Measurements from ENCODE around the gene CEL.

DNA sequence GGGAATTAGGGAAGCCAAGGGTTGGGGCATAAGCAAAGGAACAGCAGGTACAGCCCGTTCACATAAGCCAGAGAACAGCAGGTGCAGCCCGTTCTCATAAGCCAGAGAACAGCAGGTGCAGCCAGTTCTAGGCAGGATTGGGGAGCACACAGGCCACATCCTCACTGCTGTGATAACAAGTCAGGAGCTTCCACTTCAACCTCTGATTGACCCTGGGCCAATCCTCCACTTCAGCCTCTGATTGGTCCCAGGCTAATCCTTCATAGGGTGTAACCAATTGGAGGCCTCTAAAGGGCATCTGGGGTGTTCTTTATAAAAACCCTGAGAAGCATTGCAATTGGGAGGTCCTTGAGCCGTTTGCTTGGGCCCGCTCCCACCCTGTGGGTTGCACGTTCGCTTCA is 27.5 kb downstream of the CEL start:
- TF ChIP-seq, protein P1, sequence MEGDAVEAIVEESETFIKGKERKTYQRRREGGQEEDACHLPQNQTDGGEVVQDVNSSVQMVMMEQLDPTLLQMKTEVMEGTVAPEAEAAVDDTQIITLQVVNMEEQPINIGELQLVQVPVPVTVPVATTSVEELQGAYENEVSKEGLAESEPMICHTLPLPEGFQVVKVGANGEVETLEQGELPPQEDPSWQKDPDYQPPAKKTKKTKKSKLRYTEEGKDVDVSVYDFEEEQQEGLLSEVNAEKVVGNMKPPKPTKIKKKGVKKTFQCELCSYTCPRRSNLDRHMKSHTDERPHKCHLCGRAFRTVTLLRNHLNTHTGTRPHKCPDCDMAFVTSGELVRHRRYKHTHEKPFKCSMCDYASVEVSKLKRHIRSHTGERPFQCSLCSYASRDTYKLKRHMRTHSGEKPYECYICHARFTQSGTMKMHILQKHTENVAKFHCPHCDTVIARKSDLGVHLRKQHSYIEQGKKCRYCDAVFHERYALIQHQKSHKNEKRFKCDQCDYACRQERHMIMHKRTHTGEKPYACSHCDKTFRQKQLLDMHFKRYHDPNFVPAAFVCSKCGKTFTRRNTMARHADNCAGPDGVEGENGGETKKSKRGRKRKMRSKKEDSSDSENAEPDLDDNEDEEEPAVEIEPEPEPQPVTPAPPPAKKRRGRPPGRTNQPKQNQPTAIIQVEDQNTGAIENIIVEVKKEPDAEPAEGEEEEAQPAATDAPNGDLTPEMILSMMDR (IDR thresholded peaks at IDR 0.05), result no peak
- no peak for TF ChIP-seq POLR2A (IDR thresholded peaks at IDR 0.05)
